NCI-H2107 (cell line): ENCODE data around the gene ARAP1.
A peak's percentile ranks its signal among the peaks of the same experiment; 100 is the strongest.

ENCODE experiments used
- DNase-seq: peaks from one replicate; lab custom pipeline; 2025; lab: John Stamatoyannopoulos, UW

The ARAP1 gene

DNA sequence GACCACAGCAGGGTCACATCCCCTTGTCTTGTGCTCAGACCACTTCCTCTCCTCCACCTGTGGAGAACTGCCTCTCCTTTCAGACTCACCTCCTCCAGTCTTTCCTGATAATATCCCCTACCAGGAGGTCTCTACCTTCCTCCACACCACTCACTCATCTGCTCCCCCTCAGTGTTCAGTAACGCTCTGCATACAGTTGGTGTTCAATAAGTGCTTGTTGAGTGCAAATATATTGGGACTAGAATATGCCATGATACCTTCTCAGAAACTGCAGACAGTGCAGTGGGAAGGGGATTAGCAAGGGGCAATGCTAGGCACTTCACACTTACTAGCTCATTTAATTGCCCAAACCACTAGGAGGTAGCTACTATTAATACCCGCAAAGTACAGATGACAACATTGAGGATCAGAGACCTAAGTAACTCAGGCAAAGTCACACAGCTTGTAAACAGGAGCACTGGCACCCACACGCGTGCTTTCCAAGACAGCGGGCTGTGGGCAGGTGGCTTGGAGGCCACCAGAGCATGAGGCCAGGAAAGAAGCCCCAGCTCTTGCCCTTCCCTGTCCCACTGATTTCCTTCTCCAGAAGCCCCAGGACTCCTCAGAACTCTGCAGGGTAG, 69.9 kb downstream of the ARAP1 start:
- no peak for DNase-seq

DNA sequence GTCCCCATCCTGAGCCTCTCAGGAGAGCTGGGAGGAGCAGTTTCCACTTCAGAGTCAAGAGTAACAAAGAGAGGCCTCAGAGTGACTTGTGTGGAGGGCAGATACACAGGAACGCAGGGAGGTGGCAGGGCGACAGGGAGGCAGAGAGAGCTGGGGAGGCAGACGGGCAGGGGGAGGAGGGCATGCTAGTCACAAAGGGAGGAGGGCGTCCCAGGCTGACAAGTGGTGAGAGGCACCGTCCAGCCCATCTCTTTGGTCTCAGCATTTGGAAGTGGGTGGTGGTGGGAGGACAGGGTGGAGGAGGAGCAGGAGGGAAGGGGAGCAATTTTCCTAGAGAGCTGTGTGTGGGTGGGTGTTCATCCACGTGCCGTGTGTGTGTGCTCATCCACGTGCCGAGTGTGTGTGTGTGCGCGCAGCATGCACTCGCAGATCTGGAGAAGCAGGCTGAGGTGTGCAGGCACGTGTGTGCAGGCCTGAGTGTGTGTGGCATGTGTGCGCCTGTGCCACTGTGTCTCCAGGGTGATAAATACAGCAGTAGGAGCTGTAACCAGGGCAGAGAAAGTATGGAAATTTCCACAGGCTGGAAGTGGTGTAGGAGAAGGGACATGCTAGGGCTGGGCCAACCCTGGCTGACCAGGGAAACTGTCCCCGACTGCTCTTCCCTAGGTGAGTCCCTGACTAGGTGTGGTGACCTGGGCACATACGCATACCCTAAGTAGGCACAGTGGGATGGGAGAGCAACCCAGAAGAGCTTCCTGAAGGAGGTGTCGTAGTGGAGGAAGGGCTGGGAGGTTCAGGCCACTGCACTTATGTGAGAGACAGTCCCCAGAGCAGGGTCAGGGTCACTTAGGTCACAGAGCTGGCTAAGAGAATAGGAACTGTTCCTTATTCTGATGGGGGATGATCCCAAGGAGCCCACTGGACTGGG, 70.7 kb downstream of the ARAP1 start:
- no peak for DNase-seq

DNA sequence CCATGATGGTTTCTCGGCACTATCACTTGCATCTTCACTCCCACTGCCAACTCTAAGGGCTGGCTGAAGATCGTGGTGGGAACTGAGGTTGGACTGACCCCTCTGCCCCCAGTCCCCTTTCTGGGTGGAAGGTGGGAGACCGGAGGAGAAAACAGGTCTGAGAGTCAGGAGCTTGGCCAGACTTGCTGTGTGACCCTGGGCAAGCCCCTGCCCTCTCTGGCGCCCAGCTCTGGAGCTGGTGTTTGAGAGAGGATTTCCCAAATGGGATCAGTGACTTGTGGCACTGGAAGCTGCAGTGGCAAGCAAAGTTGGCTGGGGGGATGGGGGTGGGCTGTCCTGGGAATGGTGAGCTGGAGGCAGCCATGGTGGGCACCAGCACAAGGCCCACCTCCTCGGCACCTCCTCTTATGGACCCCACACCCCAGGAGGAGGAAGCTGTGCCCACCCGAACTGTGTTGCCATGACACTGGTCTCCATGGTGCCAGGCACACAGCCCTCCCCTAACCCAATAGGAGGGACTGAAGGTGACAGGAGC, 71.5 kb downstream of the ARAP1 start:
- no peak for DNase-seq

DNA sequence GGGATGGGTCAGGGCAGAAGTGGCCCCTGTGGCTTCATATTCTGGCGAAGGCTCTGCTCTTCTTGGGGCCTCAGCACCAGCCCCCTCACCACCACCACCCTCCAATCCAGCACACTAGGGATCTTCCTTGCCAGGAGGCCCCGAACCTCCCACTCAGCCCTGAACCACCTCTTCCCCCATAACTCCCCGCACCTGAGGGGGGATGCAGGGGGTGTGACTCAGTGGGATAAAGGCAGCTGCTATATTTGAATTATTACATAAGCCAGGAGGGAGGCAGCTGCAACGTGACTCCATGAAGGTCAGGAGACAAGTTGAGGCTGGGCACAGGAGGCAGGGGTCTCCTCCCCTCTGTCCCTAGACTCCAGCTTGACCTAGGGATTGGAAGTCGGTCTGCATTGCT, 72.3 kb downstream of the ARAP1 start:
- no peak for DNase-seq

DNA sequence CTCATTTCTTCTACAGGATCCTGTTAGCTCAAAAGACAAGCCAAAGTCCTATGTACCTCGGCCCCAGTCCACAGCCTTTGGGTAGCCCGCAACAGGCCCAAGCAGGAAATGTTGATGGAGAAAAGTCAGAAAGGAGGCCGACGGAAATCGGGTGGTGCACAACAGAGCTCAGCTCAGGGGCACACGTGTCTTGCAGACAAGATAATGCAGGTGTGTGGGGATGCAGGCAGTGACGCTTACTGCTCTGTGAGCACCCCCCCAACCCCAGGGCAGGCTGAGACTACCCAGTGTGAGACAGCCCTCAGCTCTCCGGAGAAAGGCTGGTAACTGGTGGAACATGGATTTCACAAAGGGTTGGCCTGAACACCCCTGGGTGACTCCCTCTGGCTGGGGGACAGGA, 73.7 kb downstream of the ARAP1 start:
- no peak for DNase-seq

DNA sequence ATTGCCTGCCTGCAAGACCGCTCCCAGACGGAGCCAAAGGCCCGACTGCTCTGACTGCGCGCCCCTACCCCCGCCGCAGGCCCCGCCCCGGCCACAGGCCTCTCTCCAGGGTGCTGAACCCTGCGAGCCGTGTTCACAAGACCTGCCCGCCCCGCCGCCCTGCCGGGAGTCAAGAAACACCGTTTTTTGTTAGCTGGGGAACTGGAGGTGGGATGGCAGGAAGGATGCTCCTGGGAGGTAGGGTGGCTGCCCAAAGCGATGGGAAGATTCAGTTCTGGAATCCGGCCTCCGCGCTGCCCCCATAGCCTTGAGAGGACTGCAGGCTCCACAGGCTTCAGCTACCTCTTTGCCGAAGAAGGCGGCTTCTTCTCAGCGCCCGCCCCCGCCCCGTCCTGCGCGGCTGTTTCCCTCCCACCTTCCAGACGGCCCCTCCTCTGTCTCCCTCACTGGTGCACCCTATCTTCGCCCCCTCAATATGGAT, 75.3 kb downstream of the ARAP1 start:
- no peak for DNase-seq

DNA sequence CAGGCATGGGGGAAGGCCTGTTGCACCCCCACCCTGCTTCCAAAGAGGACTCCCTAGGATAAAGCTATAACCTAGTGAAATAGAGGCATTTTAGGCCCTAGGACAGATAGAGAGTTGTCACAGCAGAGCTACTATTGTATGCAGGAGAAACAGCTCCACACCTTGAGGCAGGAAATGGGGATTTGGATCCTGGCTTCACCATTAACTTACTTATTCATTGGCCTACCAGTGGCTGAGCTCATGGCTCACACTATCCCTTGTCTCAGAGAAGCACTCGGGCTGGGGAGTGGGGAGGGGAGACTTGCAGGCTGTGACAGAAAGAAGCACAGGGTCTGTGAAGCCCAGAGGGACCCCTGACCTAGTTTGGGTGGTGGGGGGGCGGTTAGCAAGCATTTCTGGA, 77.0 kb downstream of the ARAP1 start:
- DNase-seq: no peak

DNA sequence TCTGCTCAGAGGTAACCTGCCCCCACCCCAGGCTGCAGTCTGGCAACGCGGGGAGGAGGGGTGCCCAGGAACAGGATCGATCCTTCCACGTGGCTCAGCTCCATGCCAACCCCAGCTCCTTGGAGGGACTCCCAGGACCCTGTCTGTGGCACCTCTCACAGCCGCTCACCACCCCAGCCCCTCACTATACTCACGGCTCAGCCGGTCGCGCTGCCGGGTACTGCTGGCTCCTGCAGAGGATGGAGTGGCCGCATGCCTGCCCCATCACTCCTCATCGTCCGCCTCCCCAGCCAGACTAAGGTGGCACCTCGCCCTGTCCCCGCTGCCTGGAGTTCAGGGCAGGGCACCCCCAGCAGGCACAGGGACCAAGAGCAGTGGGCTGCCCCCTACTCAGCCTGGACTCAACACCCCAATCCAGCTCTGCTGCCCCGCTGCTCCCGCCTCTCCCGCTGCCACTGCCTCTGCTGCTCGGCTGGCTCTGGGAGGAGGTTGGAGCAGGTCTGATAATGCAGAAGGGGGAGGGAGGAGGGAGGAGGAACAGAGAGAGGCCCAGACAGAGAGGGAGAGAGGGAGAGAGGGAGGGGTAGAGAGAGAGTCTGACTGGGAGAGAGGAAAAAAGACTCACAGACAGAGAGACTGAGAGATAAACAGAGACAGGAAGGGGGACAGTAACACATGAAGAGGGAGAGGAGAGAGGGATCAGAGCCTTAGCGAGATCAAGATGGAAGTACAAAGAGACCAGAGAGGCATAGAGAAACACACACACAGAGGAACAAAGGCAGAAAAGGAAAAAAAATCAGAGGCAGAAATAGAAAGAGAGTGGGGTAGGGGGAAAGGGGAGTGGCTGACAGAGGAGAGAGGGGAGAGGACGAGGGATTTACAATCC, 78.0 kb downstream of the ARAP1 start, which contains the start of gene PDE2A:
Gene PDE2A, minus strand, starts transcription at position 480 of the 886 bp plus-strand sequence. Its CDS starts 215 bp downstream, at position 265.
- DNase-seq: no peak

DNA sequence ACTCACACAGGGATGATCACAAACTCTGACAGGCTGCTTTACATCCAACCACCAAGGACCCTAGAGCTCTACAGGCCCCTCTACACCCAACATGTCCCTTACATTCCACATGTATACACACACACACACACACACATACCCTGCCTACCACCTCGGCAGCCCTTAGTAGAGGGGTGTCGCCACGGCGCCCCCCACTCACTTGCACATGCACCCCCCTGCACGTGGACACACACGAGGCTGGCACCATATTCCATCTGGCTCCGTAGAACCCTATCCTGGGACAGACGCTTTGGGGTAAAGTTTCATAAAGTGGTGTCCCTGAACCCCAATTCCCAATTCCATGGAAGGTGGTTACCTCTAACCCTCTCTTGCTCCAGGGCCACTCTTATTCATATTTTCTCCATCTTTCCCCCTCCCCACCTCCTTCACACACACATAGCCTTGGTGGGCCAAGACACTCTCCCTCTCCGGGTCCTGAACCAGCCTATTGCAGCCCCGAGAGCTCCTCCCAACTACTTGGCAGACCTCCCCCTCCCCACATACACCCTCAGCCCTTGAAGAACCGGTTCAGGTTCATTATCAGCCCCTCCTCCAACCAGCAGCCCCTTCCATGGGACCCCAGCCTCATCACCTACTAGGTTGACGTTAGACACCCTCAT, 78.8 kb downstream of the ARAP1 start:
- DNase-seq: no peak

DNA sequence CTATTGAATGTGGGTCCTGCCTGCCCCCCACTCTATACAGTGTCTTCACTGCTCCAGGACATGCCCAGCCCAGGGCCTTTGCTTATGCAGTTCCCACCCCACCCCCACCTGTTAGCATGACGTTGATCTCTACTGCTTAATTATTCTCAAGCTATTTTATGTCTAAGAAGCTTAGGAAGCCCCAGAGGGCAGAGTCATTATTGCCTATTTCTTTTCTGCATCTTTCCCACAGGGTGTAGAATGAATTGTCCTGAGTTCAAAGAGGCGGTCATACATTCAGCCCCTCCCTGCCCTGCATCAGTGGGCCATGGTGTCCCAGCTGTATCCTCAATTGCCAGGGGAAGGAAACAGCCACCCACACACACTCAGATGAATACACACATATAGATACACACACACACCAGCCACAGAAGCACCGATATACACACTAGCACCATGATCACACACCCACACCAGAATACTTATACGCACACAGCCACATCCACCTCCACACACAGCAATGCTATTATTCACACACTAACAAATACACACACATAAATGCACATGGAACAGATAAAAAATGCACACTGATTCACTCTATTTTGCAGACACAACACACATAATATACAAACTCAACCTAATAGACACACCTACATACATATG, 79.5 kb downstream of the ARAP1 start:
- DNase-seq: no peak

DNA sequence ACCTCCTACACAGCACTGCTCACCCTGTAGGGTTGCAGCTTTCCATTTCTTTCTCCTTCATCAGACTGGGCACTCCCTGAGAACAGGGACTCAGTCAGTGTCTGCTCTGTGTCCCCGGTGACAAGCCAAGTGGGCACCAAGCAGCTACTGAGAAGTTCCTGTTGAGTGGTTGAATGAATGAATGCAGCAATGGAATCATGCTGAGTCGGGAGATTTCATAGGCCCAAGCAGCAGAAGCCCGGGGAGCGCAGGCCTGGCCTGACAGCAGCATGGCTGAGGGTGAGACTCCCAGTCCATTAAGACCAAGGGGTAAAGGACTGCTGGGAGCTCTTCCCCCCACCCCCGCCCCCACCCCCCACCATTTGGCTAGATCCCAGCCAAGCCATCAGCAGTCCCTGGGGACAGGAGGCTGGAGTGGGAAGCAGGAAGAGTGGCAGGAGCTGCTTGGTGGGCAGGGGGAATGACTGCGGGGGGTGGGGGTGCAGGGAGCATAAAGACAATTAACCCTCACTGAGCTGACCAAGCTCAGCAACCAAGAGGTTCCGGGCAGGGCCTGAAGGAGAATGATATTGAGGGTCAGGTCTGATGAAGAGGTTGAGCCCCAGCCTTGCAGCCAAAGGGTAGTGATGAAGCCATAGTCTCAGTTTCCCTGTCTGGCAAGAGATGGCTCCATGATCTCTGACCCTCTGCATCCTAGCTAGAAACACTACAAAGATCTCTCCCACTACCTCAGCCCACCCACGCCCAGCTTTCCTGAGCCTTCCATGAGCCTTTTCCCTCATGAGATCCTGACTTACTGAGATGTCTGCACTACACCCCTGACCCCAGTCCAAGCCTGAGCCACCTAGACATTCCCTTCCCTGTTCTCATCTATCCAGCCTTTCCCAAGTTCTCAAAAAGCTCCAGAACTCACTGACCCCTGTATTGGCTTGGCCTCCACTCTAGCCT, 80.8 kb downstream of the ARAP1 start:
- no peak for DNase-seq

DNA sequence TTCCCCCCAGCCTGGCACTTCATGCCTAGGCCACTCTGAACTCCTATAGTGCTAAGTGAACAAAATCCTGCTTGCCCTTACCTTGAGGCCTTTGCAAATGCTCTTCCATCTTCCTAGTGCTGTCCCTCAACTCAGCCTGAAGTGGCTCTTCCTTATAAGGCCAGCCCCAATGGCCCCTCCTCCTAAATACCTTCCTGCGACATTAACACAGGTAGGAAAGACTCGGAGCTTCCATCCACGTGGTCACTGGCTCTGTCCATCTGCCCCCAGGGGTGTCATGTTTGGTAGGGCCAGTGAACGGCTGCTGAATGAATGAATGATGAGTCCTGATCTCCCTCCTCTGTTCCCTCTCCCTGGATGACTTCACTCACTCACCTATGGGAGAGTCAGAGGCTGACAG, 82.2 kb downstream of the ARAP1 start:
- DNase-seq: no peak

DNA sequence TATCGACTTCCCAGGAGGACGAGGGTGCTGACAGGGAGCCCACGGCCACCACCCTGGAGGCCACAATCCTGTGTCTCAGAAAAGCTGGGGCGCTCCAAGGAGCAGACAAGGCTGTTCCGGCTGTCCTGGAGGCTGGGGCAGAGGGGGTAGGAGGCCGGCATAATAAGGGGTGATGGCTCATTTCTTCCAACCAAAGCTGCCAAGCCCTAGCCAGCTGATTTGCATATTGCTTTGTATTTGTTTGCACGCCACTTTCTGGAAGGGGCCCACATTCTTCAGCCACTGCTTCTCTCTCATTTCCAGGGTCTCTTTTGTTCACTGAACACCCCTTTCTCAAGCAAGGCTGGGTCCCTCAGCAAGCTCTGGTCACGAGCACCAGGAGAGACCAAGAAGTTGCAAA, 82.7 kb downstream of the ARAP1 start:
- DNase-seq: no peak

DNA sequence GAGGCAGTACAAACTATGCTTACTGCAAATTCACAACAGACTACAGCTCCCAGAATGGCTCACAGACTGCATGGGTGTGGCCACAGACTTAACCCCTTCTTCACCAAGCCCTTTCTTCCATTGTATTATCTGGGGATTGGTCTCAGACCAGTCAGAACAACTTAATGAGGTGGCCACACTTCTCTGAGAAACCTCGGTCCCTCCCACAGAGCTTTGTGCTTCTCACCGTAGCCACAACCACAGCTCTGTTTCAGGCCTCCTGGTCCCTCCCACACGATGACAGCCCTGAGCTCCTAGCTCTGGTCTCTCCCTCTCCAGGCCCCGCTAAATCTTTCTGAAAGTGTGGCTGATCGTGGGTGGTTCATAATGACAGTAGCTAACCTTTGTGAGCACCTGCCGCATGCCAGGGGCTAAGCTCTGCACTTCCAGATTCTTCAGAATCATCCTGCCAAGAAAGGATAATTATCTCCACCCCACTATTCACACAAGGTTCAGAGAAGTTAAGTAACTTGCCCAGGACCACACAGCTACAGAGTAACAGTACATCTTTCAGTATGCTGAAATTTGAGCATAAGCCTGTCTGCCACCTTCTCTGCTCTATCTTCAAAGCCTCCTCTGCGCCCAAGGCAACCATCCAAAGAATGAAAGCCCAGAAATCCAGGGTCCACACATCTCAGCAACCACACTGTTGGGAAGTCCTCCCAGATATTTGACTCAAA, 83.4 kb downstream of the ARAP1 start:
- peak; percentile 30 for DNase-seq

DNA sequence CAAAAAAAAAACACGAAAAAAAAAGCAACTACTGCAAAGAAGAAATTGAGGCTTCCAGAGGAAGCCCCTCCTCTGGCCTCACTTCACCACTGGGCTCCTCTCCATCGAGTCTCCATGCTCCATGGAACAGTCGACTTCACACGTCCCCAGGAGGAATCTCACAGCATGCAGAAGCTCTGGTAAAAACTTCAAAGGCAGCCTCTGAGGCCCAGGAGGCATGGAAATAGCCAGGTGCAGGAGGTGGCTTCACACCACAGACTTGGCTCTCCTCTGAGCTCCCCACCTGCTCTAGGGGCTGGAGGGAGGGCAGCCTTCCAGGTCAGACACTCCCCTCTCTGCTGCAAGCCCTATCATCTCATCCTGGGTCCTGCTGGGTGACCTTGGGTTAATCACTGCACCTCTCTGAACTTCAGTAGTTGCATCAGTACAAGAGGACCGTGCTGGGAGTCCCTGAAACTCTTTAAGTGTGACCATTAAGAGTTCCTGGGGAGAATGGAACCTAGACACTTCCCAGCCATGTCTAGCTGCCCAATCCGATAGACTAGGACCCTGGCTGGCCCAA, 86.2 kb downstream of the ARAP1 start:
- no peak for DNase-seq

DNA sequence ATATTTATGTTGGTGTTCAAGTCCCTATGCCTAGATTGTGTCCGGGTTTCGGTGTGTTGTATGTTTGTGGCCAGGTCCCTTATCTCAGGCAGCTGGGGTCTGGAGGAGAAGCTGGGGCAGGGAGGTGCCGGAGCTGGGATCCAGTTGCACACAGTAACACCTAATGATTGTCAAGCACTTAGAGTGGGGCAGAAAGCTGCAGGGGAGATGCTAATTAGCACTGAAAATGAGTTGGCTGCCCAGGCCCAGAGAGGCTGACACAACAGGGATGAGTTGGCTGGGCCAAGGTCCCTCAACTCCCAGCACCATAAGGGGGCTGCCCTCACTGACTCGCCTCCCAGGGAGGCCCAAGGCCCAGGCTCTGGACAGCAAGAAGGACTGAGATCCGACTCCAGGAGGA, 90.2 kb downstream of the ARAP1 start:
- no peak for DNase-seq

DNA sequence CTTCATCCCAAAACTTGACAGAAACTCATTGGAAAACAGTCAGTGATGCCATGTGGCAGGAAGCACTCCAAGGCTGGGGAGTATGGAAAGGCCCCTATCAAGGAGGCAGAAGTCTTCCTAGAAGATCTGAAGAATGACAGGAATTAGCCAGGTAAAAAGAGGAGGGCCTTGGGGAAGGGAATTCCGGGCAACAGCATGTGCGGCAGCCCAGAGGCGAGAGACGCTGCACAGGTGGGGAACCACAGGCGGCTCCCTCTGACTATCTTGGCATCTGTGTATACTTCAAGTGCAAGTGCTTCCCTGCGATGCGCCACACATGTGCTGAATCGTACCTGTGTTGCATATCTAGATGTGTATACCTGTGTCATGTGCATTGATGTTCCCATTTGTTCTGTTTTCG, 90.7 kb downstream of the ARAP1 start:
- DNase-seq: no peak

DNA sequence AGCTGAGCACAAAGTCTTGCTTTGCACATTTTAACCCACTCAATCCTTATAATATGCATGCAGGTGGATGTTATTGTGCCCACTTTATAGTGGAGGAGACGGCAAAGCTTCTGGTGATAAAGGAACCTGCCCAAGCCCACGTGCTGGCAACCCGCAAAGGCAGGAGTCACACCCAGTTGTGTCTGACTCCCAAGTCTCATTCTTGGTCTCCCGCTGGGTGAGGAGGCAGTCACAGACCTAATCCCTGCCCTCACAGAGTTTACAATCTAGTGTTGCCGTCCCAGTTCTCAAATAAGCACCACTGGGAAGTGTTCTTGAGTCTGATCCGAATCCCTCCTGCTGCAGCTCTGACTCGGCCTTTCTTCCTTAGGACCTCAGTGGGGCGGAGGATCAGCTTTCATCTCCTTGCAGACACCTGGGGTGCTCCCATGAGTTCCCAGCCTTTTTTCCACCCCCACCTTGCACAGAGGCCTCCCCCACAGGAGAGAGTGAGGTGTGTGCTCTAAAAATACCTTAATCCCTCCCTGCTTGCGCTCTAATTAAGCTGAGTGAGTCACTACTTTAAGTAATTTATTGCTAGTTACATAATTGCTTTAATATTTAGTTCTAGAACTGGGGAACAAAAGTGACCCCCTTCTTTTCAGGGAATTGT, 93.1 kb downstream of the ARAP1 start:
- no peak for DNase-seq
